GM21786 (cell line): ENCODE data around the gene ARHGEF11.

ENCODE experiments used
- ATAC-seq: cut with Tn5 transposase; IDR thresholded peaks from one replicate; pipeline ENCODE4 v1.9.1; 2021; ENCODE audit not compliant: unreplicated experiment

Gene ARHGEF11

GRCh38 chr1:156898161-156898566 lies 147.4 kb downstream of the ARHGEF11 start:
- no peak for ATAC-seq

- ATAC-seq, result no peak
These were observed 148.3 kb downstream of the ARHGEF11 start for GRCh38 chr1:156897078-156897825.

GRCh38 chr1:156896490-156897033 lies 149.0 kb downstream of the ARHGEF11 start:
- no peak for ATAC-seq

GRCh38 chr1:156895927-156896326 lies 149.6 kb downstream of the ARHGEF11 start:
- no peak for ATAC-seq

- no peak for ATAC-seq
These were observed 150.1 kb downstream of the ARHGEF11 start for GRCh38 chr1:156895455-156895812.

- no peak for ATAC-seq
These were observed 150.7 kb downstream of the ARHGEF11 start for GRCh38 chr1:156894711-156895454.

- ATAC-seq, result no peak
These were observed 151.5 kb downstream of the ARHGEF11 start for GRCh38 chr1:156894001-156894400.

- ATAC-seq, result no peak
These were observed 152.2 kb downstream of the ARHGEF11 start, which contains the start of gene PEAR1 for GRCh38 chr1:156893048-156893953. TSS of gene PEAR1 (plus strand) at chr1:156893718. CDS start at chr1:156903927, 10,209 bp downstream.

GRCh38 chr1:156892190-156893047 lies 153.1 kb downstream of the ARHGEF11 start:
- peak; percentile 75 for ATAC-seq

- no peak for ATAC-seq
These were observed 155.6 kb downstream of the ARHGEF11 start for GRCh38 chr1:156889802-156890580.

- ATAC-seq, result no peak
These were observed 157.8 kb downstream of the ARHGEF11 start for GRCh38 chr1:156887734-156888133.

- no peak for ATAC-seq
These were observed 158.2 kb downstream of the ARHGEF11 start for GRCh38 chr1:156887317-156887716.

- no peak for ATAC-seq
These were observed 158.8 kb downstream of the ARHGEF11 start for GRCh38 chr1:156886583-156887281.

GRCh38 chr1:156885880-156886355 lies 159.6 kb downstream of the ARHGEF11 start:
- no peak for ATAC-seq

- no peak for ATAC-seq
These were observed 160.2 kb downstream of the ARHGEF11 start for GRCh38 chr1:156885314-156885713.
